GM23338 (cell line): ENCODE measurements around the gene TNFRSF21. TPM values are rescaled to one million over a fixed set of nuclear protein-coding genes. Genes with fewer than 3 reads are reported as not detected.

Experiments
- ATAC-seq: fragments of 200-7000 bp; cut with Tn5 transposase; 3 replicates; pipeline ENCODE4 v1.9.1; 2020
- DNase-seq: peaks from one replicate; pipeline ENCODE4 v3.0.0-alpha.2; 2015; ENCODE audit warnings: low spot score
- H2AFZ ChIP-seq: fragments of 200-600 bp; sonication (generic); 2 replicates; pipeline ENCODE4 v1.8.0; 2016; ENCODE audit warnings: antibody characterized with exemption, mild to moderate bottlenecking, moderate library complexity
- H3F3A ChIP-seq: fragments of 200-600 bp; sonication (generic); replicated peaks from 2 replicates; pipeline ENCODE4 v1.8.0; 2017; ENCODE audit warnings: antibody characterized with exemption, mixed run types, low read depth
- H3K27ac ChIP-seq: fragments of 200-600 bp; sonication (generic); 2 replicates; pipeline ENCODE4 v1.6.1; 2016; ENCODE audit warnings: low read depth
- H3K27me3 ChIP-seq: fragments of 200-600 bp; sonication (generic); 2 replicates; pipeline ENCODE4 v1.8.0; 2016; ENCODE audit warnings: mild to moderate bottlenecking, mixed run types, moderate library complexity; ENCODE audit not compliant: insufficient read depth
- H3K36me3 ChIP-seq: fragments of 200-600 bp; sonication (generic); 2 replicates; pipeline ENCODE4 v1.8.0; 2016; ENCODE audit warnings: mild to moderate bottlenecking; ENCODE audit not compliant: insufficient read depth
- H3K4me1 ChIP-seq: fragments of 200-600 bp; sonication (generic); 2 replicates; pipeline ENCODE4 v1.8.0; 2016; ENCODE audit warnings: mild to moderate bottlenecking, moderate library complexity; ENCODE audit not compliant: insufficient read depth
- H3K4me2 ChIP-seq: fragments of 200-600 bp; sonication (generic); 2 replicates; pipeline ENCODE4 v1.7.1; 2017; ENCODE audit warnings: mixed run types
- H3K4me3 ChIP-seq: fragments of 200-600 bp; sonication (generic); 2 replicates; pipeline ENCODE4 v1.6.1; 2016; ENCODE audit warnings: mixed run types
- H3K79me2 ChIP-seq: fragments of 200-600 bp; sonication (generic); replicated peaks from 2 replicates; pipeline ENCODE4 v1.8.0; 2017; ENCODE audit warnings: mild to moderate bottlenecking; ENCODE audit not compliant: insufficient read depth
- H3K9me2 ChIP-seq: fragments of 200-600 bp; sonication (generic); 2 replicates; pipeline ENCODE4 v1.8.0; 2017; ENCODE audit not compliant: insufficient read depth
- H4K20me1 ChIP-seq: fragments of 200-600 bp; sonication (generic); replicated peaks from 2 replicates; pipeline ENCODE4 v1.8.0; 2017; ENCODE audit warnings: mild to moderate bottlenecking; ENCODE audit not compliant: insufficient read depth
- H3K27ac Mint-ChIP-seq: 2 replicates; pipeline ENCODE4 v1.8.0; 2020; ENCODE audit warnings: inconsistent platforms, mild to moderate bottlenecking, moderate library complexity, mixed read lengths
- H3K27me3 Mint-ChIP-seq: 3 replicates; pipeline ENCODE4 v1.8.0; 2022; ENCODE audit warnings: low read depth, mild to moderate bottlenecking, moderate library complexity, mixed read lengths, inconsistent platforms; ENCODE audit not compliant: insufficient read depth, poor library complexity
- H3K36me3 Mint-ChIP-seq: 3 replicates; pipeline ENCODE4 v1.8.0; 2021; ENCODE audit warnings: low read depth, mild to moderate bottlenecking, inconsistent platforms, moderate library complexity, mixed read lengths
- H3K4me1 Mint-ChIP-seq: 3 replicates; pipeline ENCODE4 v1.8.0; 2020; ENCODE audit warnings: mild to moderate bottlenecking, inconsistent platforms, mixed read lengths
- H3K4me3 Mint-ChIP-seq: 3 replicates; pipeline ENCODE4 v1.8.0; 2021; ENCODE audit warnings: moderate library complexity, mild to moderate bottlenecking, inconsistent platforms, mixed read lengths
- H3K9me3 Mint-ChIP-seq: 3 replicates; pipeline ENCODE4 v1.8.0; 2020; ENCODE audit warnings: moderate library complexity, mild to moderate bottlenecking, inconsistent platforms, mixed read lengths
- CREB1 ChIP-seq: fragments of 250-450 bp; sonication (Bioruptor Pico); IDR thresholded peaks from 2 replicates; pipeline ENCODE4 v1.5.0; 2020; ENCODE audit warnings: low read depth, mild to moderate bottlenecking, moderate library complexity
- CTCF ChIP-seq, 2 experiments: fragments of 200-600 bp in 1 of 2; sonication (generic) in 1 of 2; conservative IDR thresholded peaks; 2 replicates each; pipeline versions ENCODE4 v1.5.1 to v1.6.1; 2016 to 2017; ENCODE audit warnings: antibody characterized with exemption in 2 of 2, low read depth in 2 of 2, mild to moderate bottlenecking in 2 of 2, moderate library complexity in 1 of 2
- ETS1 ChIP-seq: IDR thresholded peaks from 2 replicates; pipeline ENCODE4 v1.6.1; 2016; ENCODE audit warnings: antibody characterized with exemption
- EZH2 ChIP-seq: fragments of 200-600 bp; sonication (generic); IDR thresholded peaks from one replicate; pipeline ENCODE4 v1.8.0; 2017; ENCODE audit warnings: antibody characterized with exemption, mild to moderate bottlenecking, low read depth; ENCODE audit not compliant: unreplicated experiment
- EZH2phosphoT487 ChIP-seq: fragments of 200-600 bp; sonication (generic); IDR thresholded peaks from one replicate; pipeline ENCODE4 v1.8.1; 2018; ENCODE audit warnings: antibody characterized with exemption; ENCODE audit not compliant: unreplicated experiment
- JUNB ChIP-seq: IDR thresholded peaks from one replicate; pipeline ENCODE4 v1.6.1; 2016; ENCODE audit warnings: antibody characterized with exemption; ENCODE audit not compliant: unreplicated experiment
- NANOG ChIP-seq: IDR thresholded peaks from 2 replicates; pipeline ENCODE4 v1.6.1; 2016; ENCODE audit warnings: antibody characterized with exemption, borderline replicate concordance
- POLR2AphosphoS5 ChIP-seq: IDR thresholded peaks from 2 replicates; pipeline ENCODE4 v1.6.1; 2016; ENCODE audit warnings: antibody characterized with exemption, low read depth
- REST ChIP-seq: IDR thresholded peaks from one replicate; pipeline ENCODE4 v1.6.1; 2018; ENCODE audit warnings: antibody characterized with exemption; ENCODE audit not compliant: unreplicated experiment
- STAT1 ChIP-seq: IDR thresholded peaks from one replicate; pipeline ENCODE4 v1.6.1; 2016; ENCODE audit warnings: antibody characterized with exemption; ENCODE audit not compliant: unreplicated experiment
- ZNF114 ChIP-seq: fragments of 250-450 bp; sonication (Bioruptor Pico); IDR thresholded peaks from 2 replicates; pipeline ENCODE4 v1.5.0; 2020; ENCODE audit warnings: mild to moderate bottlenecking, moderate library complexity
- ZNF331 ChIP-seq: fragments of 250-450 bp; sonication (Bioruptor Pico); IDR thresholded peaks from 2 replicates; pipeline ENCODE4 v1.5.0; 2020; ENCODE audit warnings: low read depth, mild to moderate bottlenecking, moderate library complexity
- ZNF462 ChIP-seq: fragments of 250-450 bp; sonication (Bioruptor Pico); IDR thresholded peaks from 2 replicates; pipeline ENCODE4 v1.5.0; 2020; ENCODE audit warnings: mild to moderate bottlenecking, moderate library complexity
- polyA plus RNA-seq: library from polyadenylated mRNA; unstranded; fragments of >200 nt; fragmentation: Nextera tagmentation; extraction: Ambion mirVana; gene quantifications from 2 replicates; pipeline ENCODE4 v1.2.1, GENCODE V29; 2016
- total RNA-seq: library from RNA; depleted of rRNA; stranded (reverse); fragments of >200 nt; shearing (Covaris generic); gene quantifications from 2 replicates; pipeline ENCODE4 v1.2.3, GENCODE V29; 2014

The TNFRSF21 gene
- total and polyA plus RNA-seq, 2 experiments from 2014 or later = 22.1 to 48.1 TPM

GRCh38 chr6:47260021-47260420 lies 49.7 kb downstream of the TNFRSF21 start:
- Histone ChIP-seq H3K27me3 (no peaks in the 10 kb centered on the region), H3K4me3 (no peak overlapping the region), H3F3A (no peaks in the 10 kb centered on the region), H3K79me2 (peaks cover 83% of the 10 kb centered on the region), H4K20me1 (peaks cover 36% of the 10 kb centered on the region), H3K4me1 (no peaks in the 10 kb centered on the region), H3K9me2 (0 out of 2 replicates have a peak, but pooled peaks cover 4% of the 10 kb centered on the region), H3K4me2 (no peak overlapping the region), H2AFZ (no peak overlapping the region), H3K36me3 (peaks cover 7% of the 10 kb centered on the region; the same call in 1 of the 2 replicates), H3K27ac (no peak overlapping the region)
- peaks cover 4% of the 10 kb centered on the region; the same call in 2 of the 3 replicates for H3K4me1 Mint-ChIP-seq
- no peak for DNase-seq
- no peak overlapping the region for H3K4me3 Mint-ChIP-seq
- H3K27ac Mint-ChIP-seq = no peak overlapping the region
- ATAC-seq = no peak
- H3K27me3 Mint-ChIP-seq = peaks cover 2% of the 10 kb centered on the region
- TF ChIP-seq EZH2 = no peak
- TF ChIP-seq ZNF114 (CRISPR knock-in tag) = no peak
- no peak for TF ChIP-seq CTCF (conservative IDR thresholded peaks at IDR 0.05; ENCODE audit: low read depth in 2 of 2)
- no peak for TF ChIP-seq ETS1
- no peak for TF ChIP-seq JUNB
- TF ChIP-seq ZNF331 (CRISPR knock-in tag) = no peak
- TF ChIP-seq NANOG = no peak
- TF ChIP-seq REST = no peak
- TF ChIP-seq CREB1 (CRISPR knock-in tag) = no peak
- no peak for TF ChIP-seq POLR2AphosphoS5
- no peak for TF ChIP-seq STAT1
- no peak for TF ChIP-seq EZH2phosphoT487
- no peak for TF ChIP-seq ZNF462 (CRISPR knock-in tag)
- H3K36me3 Mint-ChIP-seq = peaks cover 15% of the 10 kb centered on the region
- H3K9me3 Mint-ChIP-seq = no peaks in the 10 kb centered on the region
